Neural progenitor cell (in vitro differentiated cells): ENCODE data around the gene SLC10A2. TPM values are rescaled to one million over a fixed set of nuclear protein-coding genes. Genes with fewer than 3 reads are reported as not detected.

Experiments
- DNase-seq: peaks from one replicate; pipeline ENCODE4 v3.0.0-alpha.2; 2016; ENCODE audit warnings: low spot score
- H2AFZ ChIP-seq: fragments of 200-600 bp; sonication (generic); replicated peaks from 2 replicates; pipeline ENCODE4 v1.6.1; 2016; ENCODE audit warnings: antibody characterized with exemption
- H3F3A ChIP-seq: fragments of 200-600 bp; sonication (generic); 2 replicates; pipeline ENCODE4 v1.6.1; 2016; ENCODE audit warnings: antibody characterized with exemption, low read depth
- H3K27ac ChIP-seq: fragments of 200-600 bp; sonication (generic); 2 replicates; pipeline ENCODE4 v1.5.1; 2016; ENCODE audit warnings: mild to moderate bottlenecking
- H3K27me3 ChIP-seq: fragments of 200-600 bp; sonication (generic); 2 replicates; pipeline ENCODE4 v1.6.1; 2016; ENCODE audit warnings: mild to moderate bottlenecking, moderate library complexity
- H3K36me3 ChIP-seq: fragments of 200-600 bp; sonication (generic); 2 replicates; pipeline ENCODE4 v1.5.1; 2016
- H3K4me1 ChIP-seq: fragments of 200-600 bp; sonication (generic); 2 replicates; pipeline ENCODE4 v1.6.1; 2016; ENCODE audit warnings: mixed run types
- H3K4me2 ChIP-seq: fragments of 200-600 bp; sonication (generic); 2 replicates; pipeline ENCODE4 v1.6.1; 2016
- H3K4me3 ChIP-seq: fragments of 200-600 bp; sonication (generic); 2 replicates; pipeline ENCODE4 v1.5.1; 2016
- H3K79me2 ChIP-seq: fragments of 200-600 bp; sonication (generic); 2 replicates; pipeline ENCODE4 v1.6.1; 2016; ENCODE audit warnings: low read depth
- H3K9ac ChIP-seq: fragments of 200-600 bp; sonication (generic); 2 replicates; pipeline ENCODE4 v1.6.1; 2016
- H3K9me3 ChIP-seq: fragments of 200-600 bp; sonication (generic); 2 replicates; pipeline ENCODE4 v1.5.1; 2016; ENCODE audit warnings: low read depth
- H4K20me1 ChIP-seq: fragments of 200-600 bp; sonication (generic); 2 replicates; pipeline ENCODE4 v1.6.1; 2016; ENCODE audit warnings: low read depth
- H3K27ac Mint-ChIP-seq: 3 replicates; pipeline ENCODE4 v1.8.0; 2021; ENCODE audit warnings: mixed read lengths
- H3K27me3 Mint-ChIP-seq: 2 replicates; pipeline ENCODE4 v1.8.0; 2022; ENCODE audit warnings: low read depth, mild to moderate bottlenecking, inconsistent platforms, moderate library complexity, mixed read lengths; ENCODE audit not compliant: insufficient read depth
- H3K36me3 Mint-ChIP-seq: 3 replicates; pipeline ENCODE4 v1.8.0; 2021; ENCODE audit warnings: mixed read lengths
- H3K4me1 Mint-ChIP-seq: 3 replicates; pipeline ENCODE4 v1.8.0; 2021; ENCODE audit warnings: mixed read lengths
- H3K4me3 Mint-ChIP-seq: 3 replicates; pipeline ENCODE4 v1.8.0; 2021; ENCODE audit warnings: mild to moderate bottlenecking, moderate library complexity, mixed read lengths
- H3K9me3 Mint-ChIP-seq: 3 replicates; pipeline ENCODE4 v1.8.0; 2020; ENCODE audit warnings: mixed read lengths
- EZH2 ChIP-seq: fragments of 200-600 bp; sonication (generic); IDR thresholded peaks from 2 replicates; pipeline ENCODE4 v1.6.1; 2017; ENCODE audit warnings: antibody characterized with exemption, mild to moderate bottlenecking, moderate library complexity
- EZH2phosphoT487 ChIP-seq: fragments of 200-600 bp; sonication (generic); IDR thresholded peaks from 2 replicates; pipeline ENCODE4 v1.6.1; 2017; ENCODE audit warnings: antibody characterized with exemption
- total RNA-seq: library from RNA; depleted of rRNA; stranded (reverse); fragments of >200 nt; gene quantifications from 2 replicates; pipeline ENCODE4 v1.2.3, GENCODE V29; 2015; ENCODE audit warnings: low replicate concordance
- TF ChIP-seq, protein P1 (sequence below): fragments of 200-600 bp; sonication (generic); IDR thresholded peaks from 2 replicates; pipeline ENCODE4 v1.5.1; 2017; ENCODE audit warnings: antibody characterized with exemption, mild to moderate bottlenecking

The SLC10A2 gene
- total RNA-seq, 1 donor from 2014 or later = not detected

DNA sequence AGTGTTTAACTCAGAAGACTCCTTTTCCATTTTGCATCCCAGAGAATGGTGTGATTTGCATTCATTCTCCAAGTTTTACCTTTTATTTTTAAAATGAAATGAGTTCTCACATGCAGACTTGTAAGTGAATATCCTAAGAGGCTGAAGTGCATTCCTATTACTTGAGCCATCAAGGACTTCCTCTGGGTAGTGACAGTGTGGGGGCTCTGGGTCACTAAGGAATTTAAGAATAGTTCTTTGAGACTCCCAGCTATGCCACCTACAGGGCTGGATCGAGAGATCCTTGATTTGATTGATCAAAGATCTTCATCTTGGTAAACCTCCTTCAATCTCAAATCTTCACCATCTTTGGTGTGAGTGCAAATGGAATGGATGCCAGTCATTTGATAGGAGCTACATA is 36.3 kb upstream of the SLC10A2 start:
- no peak overlapping the region for H3K27ac Mint-ChIP-seq
- no peaks in the 10 kb centered on the region for H3K79me2 ChIP-seq
- H3K27me3 ChIP-seq = no peaks in the 10 kb centered on the region
- H3F3A ChIP-seq = no peaks in the 10 kb centered on the region
- no peaks in the 10 kb centered on the region for H3K36me3 ChIP-seq
- no peaks in the 10 kb centered on the region for H3K27me3 Mint-ChIP-seq
- no peak overlapping the region for H3K9ac ChIP-seq
- H3K36me3 Mint-ChIP-seq = no peaks in the 10 kb centered on the region
- peaks cover 5% of the 10 kb centered on the region for H3K9me3 Mint-ChIP-seq
- H3K4me2 ChIP-seq = no peak overlapping the region
- no peak overlapping the region for H2AFZ ChIP-seq
- no peaks in the 10 kb centered on the region for H3K4me1 ChIP-seq
- TF ChIP-seq EZH2 = no peak
- TF ChIP-seq, protein P1, sequence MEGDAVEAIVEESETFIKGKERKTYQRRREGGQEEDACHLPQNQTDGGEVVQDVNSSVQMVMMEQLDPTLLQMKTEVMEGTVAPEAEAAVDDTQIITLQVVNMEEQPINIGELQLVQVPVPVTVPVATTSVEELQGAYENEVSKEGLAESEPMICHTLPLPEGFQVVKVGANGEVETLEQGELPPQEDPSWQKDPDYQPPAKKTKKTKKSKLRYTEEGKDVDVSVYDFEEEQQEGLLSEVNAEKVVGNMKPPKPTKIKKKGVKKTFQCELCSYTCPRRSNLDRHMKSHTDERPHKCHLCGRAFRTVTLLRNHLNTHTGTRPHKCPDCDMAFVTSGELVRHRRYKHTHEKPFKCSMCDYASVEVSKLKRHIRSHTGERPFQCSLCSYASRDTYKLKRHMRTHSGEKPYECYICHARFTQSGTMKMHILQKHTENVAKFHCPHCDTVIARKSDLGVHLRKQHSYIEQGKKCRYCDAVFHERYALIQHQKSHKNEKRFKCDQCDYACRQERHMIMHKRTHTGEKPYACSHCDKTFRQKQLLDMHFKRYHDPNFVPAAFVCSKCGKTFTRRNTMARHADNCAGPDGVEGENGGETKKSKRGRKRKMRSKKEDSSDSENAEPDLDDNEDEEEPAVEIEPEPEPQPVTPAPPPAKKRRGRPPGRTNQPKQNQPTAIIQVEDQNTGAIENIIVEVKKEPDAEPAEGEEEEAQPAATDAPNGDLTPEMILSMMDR = no peak
- TF ChIP-seq EZH2phosphoT487 = no peak
- H3K4me3 Mint-ChIP-seq = no peak overlapping the region
- no peak overlapping the region for H3K4me3 ChIP-seq
- no peaks in the 10 kb centered on the region for H3K4me1 Mint-ChIP-seq
- DNase-seq = no peak
- H3K9me3 ChIP-seq = no peaks in the 10 kb centered on the region
- no peaks in the 10 kb centered on the region for H4K20me1 ChIP-seq
- H3K27ac ChIP-seq = no peak overlapping the region

DNA sequence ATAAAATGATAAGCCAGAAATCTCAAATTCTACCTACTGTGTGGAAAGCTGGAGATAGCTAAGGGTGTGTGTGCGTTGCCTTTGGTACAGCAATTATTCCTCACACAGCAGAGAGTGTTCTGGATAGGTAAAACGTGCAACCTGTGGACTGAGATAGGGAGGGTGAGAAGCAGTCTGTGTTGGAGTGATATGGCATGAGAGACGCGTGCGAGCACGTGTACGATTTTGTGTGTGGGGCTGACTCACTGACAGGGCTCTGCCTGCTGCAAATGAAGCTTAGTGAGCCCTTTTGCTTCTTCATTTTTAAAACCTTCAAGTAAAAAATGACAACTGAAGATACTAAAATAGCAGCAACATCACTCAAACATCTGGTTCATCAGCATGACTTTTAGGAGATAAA is 35.7 kb upstream of the SLC10A2 start:
- no peak overlapping the region for H3K27ac Mint-ChIP-seq
- no peaks in the 10 kb centered on the region for H3K4me1 Mint-ChIP-seq
- no peak overlapping the region for H2AFZ ChIP-seq

DNA sequence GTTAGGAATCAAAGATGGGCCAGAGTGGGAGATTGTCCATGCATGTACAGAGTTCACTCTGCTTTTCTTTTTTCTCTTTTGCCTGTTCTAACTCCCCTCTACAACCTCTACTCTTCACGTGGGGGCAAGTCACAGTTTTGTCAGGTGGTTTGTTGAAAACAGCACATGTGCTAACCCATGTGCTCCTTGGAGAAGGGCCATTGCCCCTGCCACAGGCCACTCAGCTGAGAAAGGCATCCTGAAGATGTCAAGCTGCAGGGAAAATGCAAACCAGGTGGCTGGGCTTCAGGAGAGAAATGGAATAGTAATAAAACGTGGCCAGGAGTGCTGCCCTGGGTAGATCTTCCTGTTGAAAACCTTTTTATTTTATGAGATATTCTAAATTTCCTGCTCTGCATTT is 35.3 kb upstream of the SLC10A2 start:
- H3K4me3 ChIP-seq = no peak overlapping the region
- TF ChIP-seq EZH2 (no peak), EZH2phosphoT487 (no peak)
- TF ChIP-seq, protein P1 = no peak
- Mint-ChIP-seq H3K36me3 (no peaks in the 10 kb centered on the region), H3K9me3 (peaks cover 5% of the 10 kb centered on the region), H3K4me3 (no peak overlapping the region), H3K27ac (no peak overlapping the region), H3K27me3 (no peaks in the 10 kb centered on the region), H3K4me1 (no peaks in the 10 kb centered on the region)
- no peaks in the 10 kb centered on the region for H3K27me3 ChIP-seq
- H3K36me3 ChIP-seq = no peaks in the 10 kb centered on the region
- no peaks in the 10 kb centered on the region for H3K4me1 ChIP-seq
- no peaks in the 10 kb centered on the region for H3F3A ChIP-seq
- no peaks in the 10 kb centered on the region for H4K20me1 ChIP-seq
- DNase-seq = no peak
- no peak overlapping the region for H3K4me2 ChIP-seq
- H3K9me3 ChIP-seq = no peaks in the 10 kb centered on the region
- no peak overlapping the region for H3K9ac ChIP-seq
- H3K27ac ChIP-seq = no peak overlapping the region
- no peak overlapping the region for H2AFZ ChIP-seq
- no peaks in the 10 kb centered on the region for H3K79me2 ChIP-seq

More for the DNA sequence above, 35.7 kb upstream of the SLC10A2 start:
- Histone ChIP-seq H3K4me1 (no peaks in the 10 kb centered on the region), H3K79me2 (no peaks in the 10 kb centered on the region), H4K20me1 (no peaks in the 10 kb centered on the region), H3K4me2 (no peak overlapping the region), H3K27me3 (no peaks in the 10 kb centered on the region), H3F3A (no peaks in the 10 kb centered on the region), H3K9me3 (no peaks in the 10 kb centered on the region), H3K36me3 (no peaks in the 10 kb centered on the region), H3K9ac (no peak overlapping the region), H3K27ac (no peak overlapping the region), H3K4me3 (no peak overlapping the region)
- DNase-seq = no peak
- TF ChIP-seq, protein P1 = no peak
- TF ChIP-seq EZH2phosphoT487 (no peak), EZH2 (no peak)
- Mint-ChIP-seq H3K4me3 (no peak overlapping the region), H3K27me3 (no peaks in the 10 kb centered on the region), H3K9me3 (peaks cover 5% of the 10 kb centered on the region), H3K36me3 (no peaks in the 10 kb centered on the region)

DNA sequence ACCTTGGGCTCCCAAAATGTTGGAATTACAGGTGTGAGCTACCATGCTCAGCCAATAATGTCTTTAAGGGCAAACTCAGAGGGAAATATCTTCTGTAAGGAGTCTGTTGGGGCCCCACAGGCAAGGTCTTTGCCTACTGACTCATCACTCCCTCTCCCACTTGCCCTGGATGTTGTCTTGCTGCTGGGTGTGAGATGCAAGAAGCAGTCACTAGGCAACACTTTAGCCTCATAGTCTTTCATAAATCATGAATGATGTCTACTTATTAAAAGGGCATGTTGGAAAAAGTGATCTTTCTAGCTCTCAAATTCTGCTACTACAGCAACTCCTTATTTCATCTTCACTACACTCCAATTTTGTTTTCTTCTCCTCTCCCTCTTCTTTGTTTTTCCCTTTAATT is 34.6 kb upstream of the SLC10A2 start:
- DNase-seq = no peak
- Histone ChIP-seq H3K4me2 (no peak overlapping the region), H3K9ac (no peak overlapping the region), H2AFZ (no peak overlapping the region), H4K20me1 (no peaks in the 10 kb centered on the region), H3K79me2 (no peaks in the 10 kb centered on the region), H3F3A (no peaks in the 10 kb centered on the region), H3K27ac (no peak overlapping the region), H3K4me3 (no peak overlapping the region), H3K4me1 (no peaks in the 10 kb centered on the region), H3K9me3 (no peaks in the 10 kb centered on the region), H3K36me3 (no peaks in the 10 kb centered on the region), H3K27me3 (no peaks in the 10 kb centered on the region)
- H3K9me3 Mint-ChIP-seq = peaks cover 5% of the 10 kb centered on the region
- H3K27me3 Mint-ChIP-seq = no peaks in the 10 kb centered on the region
- no peaks in the 10 kb centered on the region for H3K4me1 Mint-ChIP-seq
- H3K4me3 Mint-ChIP-seq = no peak overlapping the region
- H3K36me3 Mint-ChIP-seq = no peaks in the 10 kb centered on the region
- no peak overlapping the region for H3K27ac Mint-ChIP-seq
- TF ChIP-seq EZH2 (no peak), EZH2phosphoT487 (no peak)
- TF ChIP-seq, protein P1 = no peak
